GM19372 (cell line): ENCODE measurements around the gene ZMAT3.
A peak's percentile ranks its signal among the peaks of the same experiment; 100 is the strongest.
"Not testable (repeated sequence)": the region's sequence is repeated elsewhere in the genome, so short reads cannot be mapped to it uniquely, and the experiment has no call there.

Experiments used
- ATAC-seq: cut with Tn5 transposase; IDR thresholded peaks from one replicate; pipeline ENCODE4 v1.9.1; 2021; ENCODE audit warnings: mild to moderate bottlenecking, low read depth, moderate library complexity; ENCODE audit not compliant: unreplicated experiment

ZMAT3 gene

GRCh38 chr3:179069762-179070390 is 1.7 kb downstream of the ZMAT3 start:
- ATAC-seq = no peak

GRCh38 chr3:179068779-179069530 is 2.7 kb downstream of the ZMAT3 start:
- no peak for ATAC-seq

- no peak for ATAC-seq
These were observed 3.8 kb downstream of the ZMAT3 start for GRCh38 chr3:179067839-179068238.

GRCh38 chr3:179067291-179067690 is 4.3 kb downstream of the ZMAT3 start:
- ATAC-seq = no peak

GRCh38 chr3:179063945-179064560 is 7.6 kb downstream of the ZMAT3 start:
- ATAC-seq = no peak

GRCh38 chr3:179056326-179056725 is 15.3 kb downstream of the ZMAT3 start:
- ATAC-seq = no peak

- not testable (repeated sequence) for ATAC-seq
These were observed 17.0 kb downstream of the ZMAT3 start for GRCh38 chr3:179054565-179054964.

- peak; percentile 84 for ATAC-seq
These were observed 24.9 kb downstream of the ZMAT3 start for GRCh38 chr3:179046497-179047353.

- ATAC-seq = peak; percentile 41
These were observed 25.7 kb downstream of the ZMAT3 start for GRCh38 chr3:179045719-179046402.

- not testable (repeated sequence) for ATAC-seq
These were observed 32.7 kb downstream of the ZMAT3 start for GRCh38 chr3:179038899-179039251.

- ATAC-seq = no peak
These were observed 33.3 kb downstream of the ZMAT3 start for GRCh38 chr3:179038216-179038898.

- ATAC-seq = no peak
These were observed 34.3 kb downstream of the ZMAT3 start for GRCh38 chr3:179037351-179037750.

- ATAC-seq = no peak
These were observed 34.8 kb downstream of the ZMAT3 start for GRCh38 chr3:179036626-179037300.

- ATAC-seq = no peak
These were observed 35.4 kb downstream of the ZMAT3 start for GRCh38 chr3:179036226-179036625.

- no peak for ATAC-seq
These were observed 36.4 kb downstream of the ZMAT3 start for GRCh38 chr3:179035232-179035631.

- not testable (repeated sequence) for ATAC-seq
These were observed 38.3 kb downstream of the ZMAT3 start for GRCh38 chr3:179033304-179033657.

- not testable (repeated sequence) for ATAC-seq
These were observed 38.9 kb downstream of the ZMAT3 start for GRCh38 chr3:179032454-179033303.

- no peak for ATAC-seq
These were observed 42.5 kb downstream of the ZMAT3 start for GRCh38 chr3:179029096-179029495.
